B cell (primary cell): ENCODE results near the gene GOLGA6L10. TPM values are rescaled to one million over a fixed set of nuclear protein-coding genes. Genes with fewer than 3 reads are reported as not detected.
"Not testable (repeated sequence)": the region's sequence is repeated elsewhere in the genome, so short reads cannot be mapped to it uniquely, and the experiment has no call there.

Experiments used
- ATAC-seq: fragments of 200-7000 bp; cut with Tn5 transposase; one replicate; pipeline ENCODE4 v1.10.0; 2021; ENCODE audit warnings: low read depth, mild to moderate bottlenecking, moderate number of reproducible peaks, moderate library complexity
- CTCF ChIA-PET: fragments of 350-600 bp; sonication (Branson Sonifier 250); formaldehyde crosslinking; loops from one replicate; lab custom pipeline; 2021; ENCODE audit warnings: antibody characterized with exemption, inconsistent platforms; lab: Charles Lee
- POLR2A ChIA-PET: fragments of 350-600 bp; sonication (Branson Sonifier 250); formaldehyde crosslinking; loops from one replicate; lab custom pipeline; 2021; ENCODE audit warnings: antibody characterized with exemption; lab: Charles Lee
- DNase-seq: peaks from one replicate; pipeline ENCODE4 v3.0.0; 2013
- H2AFZ ChIP-seq: 2 replicates; pipeline ENCODE4 v1.6.1; 2012; ENCODE audit warnings: mild to moderate bottlenecking, low read depth, low read length; ENCODE audit not compliant: insufficient read depth, poor library complexity, severe bottlenecking
- H3K27ac ChIP-seq, 2 donors: 1 replicate in 1 of 2; 2 replicates in 1 of 2; pipeline ENCODE4 v1.5.1; 2012 to 2013; ENCODE audit warnings: low read length in 2 of 2, mild to moderate bottlenecking in 2 of 2, moderate library complexity in 1 of 2
- H3K27me3 ChIP-seq, 4 experiments: fragments of 200-600 bp in 1 of 4; sonication (generic) in 1 of 4; replicated peaks in 1 of 4; 1 replicate in 2 of 4; 2 replicates in 2 of 4; pipeline versions ENCODE4 v1.6.1 to v1.7.0; 2013 to 2016; ENCODE audit warnings: low read length in 3 of 4, mild to moderate bottlenecking in 2 of 4, mixed read lengths in 1 of 4, moderate library complexity in 1 of 4; ENCODE audit not compliant: insufficient read depth in 4 of 4, control insufficient read depth in 3 of 4; ENCODE audit errors: control extremely low read depth in 1 of 4
- H3K36me3 ChIP-seq, 2 experiments: replicated peaks in 1 of 2; 1 replicate in 1 of 2; 2 replicates in 1 of 2; pipeline versions ENCODE4 v1.6.1 to v1.7.1; 2013; ENCODE audit warnings: low read length in 1 of 2; ENCODE audit not compliant: insufficient read depth in 2 of 2, control insufficient read depth in 1 of 2; ENCODE audit errors: control extremely low read depth in 1 of 2, extremely low read depth in 1 of 2
- H3K4me1 ChIP-seq, 2 donors: fragments of 200-600 bp in 1 of 2; sonication (generic) in 1 of 2; 1 replicate in 1 of 2; 2 replicates in 1 of 2; pipeline versions ENCODE4 v1.5.1 to v1.6.1; 2013 to 2017; ENCODE audit warnings: low read length in 2 of 2; ENCODE audit not compliant: control insufficient read depth in 2 of 2, insufficient read depth in 2 of 2
- H3K4me2 ChIP-seq: replicated peaks from 2 replicates; pipeline ENCODE3; 2012; ENCODE audit warnings: mild to moderate bottlenecking, low read depth, low read length; ENCODE audit not compliant: poor library complexity, severe bottlenecking
- H3K4me3 ChIP-seq, 5 experiments: fragments of 200-600 bp in 1 of 5; sonication (generic) in 1 of 5; 1 replicate in 3 of 5; 2 replicates in 2 of 5; pipeline versions ENCODE4 v1.5.1 to v1.7.0; 2011 to 2016; ENCODE audit warnings: low read length in 4 of 5, mild to moderate bottlenecking in 4 of 5, low read depth in 2 of 5, control low read depth in 1 of 5, moderate library complexity in 1 of 5; ENCODE audit not compliant: insufficient read depth in 1 of 5; ENCODE audit errors: control extremely low read depth in 1 of 5, extremely low read depth in 1 of 5
- H3K79me2 ChIP-seq: fragments of 200-600 bp; sonication (generic); one replicate; pipeline ENCODE4 v1.6.0; 2016; ENCODE audit warnings: low read length; ENCODE audit not compliant: control insufficient read depth, insufficient read depth
- H3K9ac ChIP-seq: fragments of 200-600 bp; sonication (generic); 2 replicates; pipeline ENCODE4 v1.6.1; 2017; ENCODE audit warnings: mild to moderate bottlenecking, low read length, moderate library complexity
- H3K9me3 ChIP-seq, 3 donors: one replicate each; pipeline versions ENCODE4 v1.6.1 to v1.7.1; 2013; ENCODE audit warnings: low read length in 2 of 3; ENCODE audit not compliant: control insufficient read depth in 2 of 3, insufficient read depth in 1 of 3; ENCODE audit errors: control extremely low read depth in 1 of 3
- H4K20me1 ChIP-seq: 2 replicates; pipeline ENCODE4 v1.6.0; 2012; ENCODE audit warnings: mild to moderate bottlenecking, low read length; ENCODE audit not compliant: insufficient read depth, control insufficient read depth, poor library complexity, severe bottlenecking
- H3K27ac Mint-ChIP-seq: one replicate; pipeline ENCODE4 v1.8.0; 2021; ENCODE audit warnings: mixed read lengths
- H3K27me3 Mint-ChIP-seq: one replicate; pipeline ENCODE4 v1.8.0; 2021; ENCODE audit warnings: mixed read lengths
- H3K4me1 Mint-ChIP-seq: one replicate; pipeline ENCODE4 v1.8.0; 2021; ENCODE audit warnings: mixed read lengths
- H3K4me3 Mint-ChIP-seq: one replicate; pipeline ENCODE4 v1.8.0; 2021; ENCODE audit warnings: mixed read lengths
- H3K9me3 Mint-ChIP-seq: one replicate; pipeline ENCODE4 v1.8.0; 2022; ENCODE audit warnings: mixed read lengths; ENCODE audit not compliant: insufficient read depth
- WGBS: methylation state at CpG from one replicate; pipeline ENCODE4 v1.1.5; 2013; ENCODE audit warnings: missing lambda C conversion rate; ENCODE audit not compliant: insufficient coverage; 5-methylcytosine and 5-hydroxymethylcytosine counted together
- intact Hi-C: fragments of 100-400 bp; cut with micrococcal nuclease; formaldehyde crosslinking; loops from one replicate; pipeline ENCODE4 v1.10.0; 2022
- polyA plus RNA-seq: library from polyadenylated mRNA; depleted of rRNA; stranded (reverse); fragments of >200 nt; gene quantifications from 2 replicates; pipeline ENCODE4 v1.2.3, GENCODE V29; 2012
- total RNA-seq, 2 donors: library from RNA; stranded (reverse); fragments of 120-200 nt in 1 of 2; gene quantifications; 1 replicate in 1 of 2; 2 replicates in 1 of 2; pipeline versions ENCODE4 v1.2.3 to v1.2.4, GENCODE V29; 2013 to 2022
- TF ChIP-seq, protein P1 (sequence below): fragments of 200-600 bp; IDR thresholded peaks from one replicate; pipeline ENCODE4 v1.8.0; 2022; ENCODE audit warnings: antibody characterized with exemption, mild to moderate bottlenecking

Gene GOLGA6L10
- total and polyA plus RNA-seq, 2 donors (not counting 1 experiment from before 2014, with no cell fraction given), result 0.73 to 1.1 TPM

DNA sequence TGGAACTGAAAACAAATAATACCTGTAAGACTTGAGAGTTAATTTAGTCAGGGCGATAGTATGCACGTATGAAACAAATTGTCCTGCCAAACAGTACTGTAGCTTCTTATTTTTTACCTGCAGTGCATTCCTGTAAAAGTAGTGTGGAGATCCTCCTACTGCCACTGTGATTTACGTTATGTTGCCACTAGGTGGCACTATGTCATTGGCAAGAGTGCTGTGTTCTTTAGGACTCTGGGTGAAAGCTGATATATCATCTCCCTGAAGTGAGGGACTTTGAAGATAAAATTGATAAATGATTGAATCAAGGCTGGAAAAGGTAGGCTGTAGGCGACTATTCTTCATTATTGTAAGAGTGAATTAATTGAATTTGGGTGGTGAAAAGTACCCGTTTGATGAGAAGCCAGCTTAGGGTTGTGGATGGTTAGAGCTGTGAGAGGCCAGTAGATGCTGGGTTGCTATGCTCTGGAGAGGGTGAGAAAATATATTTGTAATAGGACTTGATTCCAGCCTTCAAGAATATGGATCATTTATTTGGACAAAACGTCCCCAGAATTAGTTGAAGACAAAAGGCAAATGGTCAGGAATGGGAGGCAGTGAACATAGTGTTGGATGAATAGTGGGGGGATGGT is 16.5 kb upstream of the GOLGA6L10 start:
- TF ChIP-seq, protein P1, sequence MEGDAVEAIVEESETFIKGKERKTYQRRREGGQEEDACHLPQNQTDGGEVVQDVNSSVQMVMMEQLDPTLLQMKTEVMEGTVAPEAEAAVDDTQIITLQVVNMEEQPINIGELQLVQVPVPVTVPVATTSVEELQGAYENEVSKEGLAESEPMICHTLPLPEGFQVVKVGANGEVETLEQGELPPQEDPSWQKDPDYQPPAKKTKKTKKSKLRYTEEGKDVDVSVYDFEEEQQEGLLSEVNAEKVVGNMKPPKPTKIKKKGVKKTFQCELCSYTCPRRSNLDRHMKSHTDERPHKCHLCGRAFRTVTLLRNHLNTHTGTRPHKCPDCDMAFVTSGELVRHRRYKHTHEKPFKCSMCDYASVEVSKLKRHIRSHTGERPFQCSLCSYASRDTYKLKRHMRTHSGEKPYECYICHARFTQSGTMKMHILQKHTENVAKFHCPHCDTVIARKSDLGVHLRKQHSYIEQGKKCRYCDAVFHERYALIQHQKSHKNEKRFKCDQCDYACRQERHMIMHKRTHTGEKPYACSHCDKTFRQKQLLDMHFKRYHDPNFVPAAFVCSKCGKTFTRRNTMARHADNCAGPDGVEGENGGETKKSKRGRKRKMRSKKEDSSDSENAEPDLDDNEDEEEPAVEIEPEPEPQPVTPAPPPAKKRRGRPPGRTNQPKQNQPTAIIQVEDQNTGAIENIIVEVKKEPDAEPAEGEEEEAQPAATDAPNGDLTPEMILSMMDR, result peak; percentile 51
- H3K4me1 ChIP-seq, H3K27me3 ChIP-seq, POLR2A ChIA-PET, H3K9me3 Mint-ChIP-seq, H4K20me1 ChIP-seq, H3K4me2 ChIP-seq, intact Hi-C loops, H3K9me3 ChIP-seq, H3K79me2 ChIP-seq, H3K4me3 Mint-ChIP-seq, H3K4me3 ChIP-seq, H3K27me3 Mint-ChIP-seq, DNase-seq, H3K36me3 ChIP-seq, H3K4me1 Mint-ChIP-seq, H3K27ac Mint-ChIP-seq, H3K27ac ChIP-seq, H3K9ac ChIP-seq, H2AFZ ChIP-seq, CTCF ChIA-PET: not testable (repeated sequence)
- WGBS, result no CpG with 5 or more reads among the region's 6 CpGs
- ATAC-seq, result peak; percentile 91

DNA sequence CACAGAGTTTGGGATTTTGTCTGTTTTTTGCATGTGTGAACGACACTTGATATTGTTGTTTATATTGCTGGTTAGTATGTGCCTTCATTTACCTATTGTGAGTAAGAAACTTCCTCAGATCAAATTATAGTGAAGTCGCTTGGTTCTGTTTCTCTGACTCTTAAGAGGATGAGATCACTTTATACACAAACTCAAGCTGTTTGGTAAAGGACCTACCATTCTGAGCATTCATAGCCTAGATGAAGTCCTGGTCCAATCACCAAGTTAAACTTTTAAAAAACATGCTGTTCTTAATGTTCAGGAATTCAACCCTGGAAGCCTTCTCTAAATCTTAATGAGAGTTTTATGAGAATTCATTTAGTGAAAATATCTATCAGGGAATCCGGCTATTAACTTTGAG is 15.3 kb upstream of the GOLGA6L10 start:
- H3K27me3 Mint-ChIP-seq, H4K20me1 ChIP-seq, H3K4me2 ChIP-seq, H3K9ac ChIP-seq, H3K4me1 ChIP-seq, H3K27me3 ChIP-seq, H3K79me2 ChIP-seq, CTCF ChIA-PET, H3K4me1 Mint-ChIP-seq, H3K9me3 Mint-ChIP-seq, POLR2A ChIA-PET, H3K27ac Mint-ChIP-seq, ATAC-seq, H3K27ac ChIP-seq, DNase-seq, H3K4me3 Mint-ChIP-seq, H2AFZ ChIP-seq, H3K4me3 ChIP-seq, intact Hi-C loops, H3K36me3 ChIP-seq, H3K9me3 ChIP-seq: not testable (repeated sequence)
- WGBS, result no CpG with 5 or more reads among the region's 3 CpGs

DNA sequence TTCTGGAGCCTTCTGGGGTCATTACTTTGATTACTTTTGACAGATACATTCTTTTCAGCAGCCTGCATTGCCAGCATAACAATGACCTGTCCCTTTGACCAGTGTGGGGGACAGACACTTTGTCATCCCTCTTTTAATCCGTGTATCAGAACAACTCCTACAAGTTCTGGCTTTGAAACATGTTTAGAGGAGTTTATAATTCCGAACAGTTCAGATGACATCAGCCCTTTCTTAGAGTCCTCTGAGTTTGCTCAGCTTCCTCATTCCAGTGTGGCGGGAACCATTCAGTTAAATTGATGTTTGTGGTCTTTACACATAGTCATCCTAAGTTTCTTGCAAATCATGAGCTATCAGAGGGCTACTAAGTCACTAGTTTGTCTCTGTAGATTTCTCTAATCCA is 13.5 kb upstream of the GOLGA6L10 start:
- H3K27me3 ChIP-seq, H3K4me2 ChIP-seq, H3K9me3 ChIP-seq, H3K4me1 Mint-ChIP-seq, H4K20me1 ChIP-seq, DNase-seq, H3K4me3 Mint-ChIP-seq, intact Hi-C loops, ATAC-seq, H3K9me3 Mint-ChIP-seq, H3K79me2 ChIP-seq, H3K27ac Mint-ChIP-seq, H3K36me3 ChIP-seq, POLR2A ChIA-PET, H3K4me3 ChIP-seq, H2AFZ ChIP-seq, H3K4me1 ChIP-seq, H3K9ac ChIP-seq, H3K27me3 Mint-ChIP-seq, H3K27ac ChIP-seq, CTCF ChIA-PET: not testable (repeated sequence)
- WGBS, result no CpG with 5 or more reads among the region's 3 CpGs
